ENCODE results near the gene CNOT8.
"Not testable (repeated sequence)": the region's sequence is repeated elsewhere in the genome, so short reads cannot be mapped to it uniquely, and the experiment has no call there.

Gene CNOT8

DNA sequence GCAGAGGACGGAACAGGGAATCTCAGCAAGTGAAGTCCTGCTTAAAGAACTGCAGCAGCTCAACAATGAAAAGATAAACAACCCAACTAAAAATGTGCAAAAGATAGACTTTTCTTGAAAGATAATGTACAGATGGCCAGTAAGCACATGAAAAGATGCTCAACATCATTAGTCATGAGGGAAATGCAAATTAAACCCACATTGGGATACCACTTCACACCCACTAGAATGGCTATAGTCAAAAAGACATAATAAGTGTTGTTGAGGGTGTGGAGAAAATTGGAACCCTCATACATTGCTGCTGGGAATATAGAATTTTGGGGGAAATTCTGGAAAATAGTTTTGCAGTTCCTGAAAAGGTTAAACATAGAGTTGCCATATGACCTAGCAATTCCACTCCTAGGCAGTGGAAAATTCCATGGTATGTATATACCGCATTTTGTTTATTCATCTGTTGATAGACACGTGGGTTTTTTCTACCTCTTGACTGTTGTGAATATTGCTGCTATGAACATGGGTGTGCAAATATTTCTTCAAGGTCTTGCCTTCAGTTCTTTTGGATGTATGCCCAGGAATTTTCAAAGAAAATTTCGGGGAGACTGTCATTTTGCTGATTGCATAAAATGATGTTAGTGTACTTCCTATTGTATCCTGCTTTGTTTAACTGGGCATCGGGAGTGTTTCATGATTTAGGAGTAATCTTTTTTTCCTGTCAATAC lies 7.2 kb downstream of the CNOT8 start:
- no peak for DNase-seq (ENCODE audit: low read depth)

DNA sequence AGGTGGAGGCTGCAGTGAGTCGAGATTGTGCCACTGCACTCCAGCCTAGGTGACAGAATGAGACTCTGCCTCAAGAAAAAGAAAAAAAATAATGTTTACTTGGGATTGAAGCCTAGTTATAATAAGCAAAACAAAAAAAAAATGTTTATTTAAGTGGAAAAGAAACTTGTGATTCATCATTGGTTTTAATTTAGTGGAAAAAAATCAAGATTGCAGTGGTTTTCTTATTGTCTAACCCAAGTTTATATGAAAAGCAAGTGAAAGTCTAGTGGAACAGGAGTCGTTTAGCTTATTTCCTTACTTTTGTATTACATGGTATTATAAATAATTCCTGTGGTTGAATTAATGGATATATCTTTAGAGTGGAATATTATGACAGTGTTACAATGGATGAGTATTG lies 8.4 kb downstream of the CNOT8 start:
- DNase-seq (ENCODE audit: low read depth): no peak

DNA sequence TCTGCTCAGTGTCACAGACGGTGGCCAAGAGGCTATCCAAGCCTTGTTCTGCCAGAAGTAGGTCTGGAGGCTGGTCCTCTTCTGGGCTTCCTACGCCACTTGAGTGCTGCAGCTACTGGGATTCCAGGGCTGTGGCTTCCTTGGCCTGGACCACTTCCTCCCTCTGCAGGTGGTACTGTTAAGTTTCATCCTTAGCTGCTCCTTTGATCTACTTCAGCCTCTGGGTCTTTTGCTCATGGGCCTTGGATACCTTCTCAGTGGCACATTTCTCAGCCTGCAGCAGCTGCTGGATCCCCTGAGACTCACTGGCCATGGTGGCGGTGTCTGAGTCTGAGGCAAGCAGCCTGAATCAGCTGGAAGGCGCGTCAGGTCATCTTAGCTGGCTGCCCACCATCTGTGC lies 10.3 kb downstream of the CNOT8 start:
- DNase-seq (ENCODE audit: low read depth): no peak

DNA sequence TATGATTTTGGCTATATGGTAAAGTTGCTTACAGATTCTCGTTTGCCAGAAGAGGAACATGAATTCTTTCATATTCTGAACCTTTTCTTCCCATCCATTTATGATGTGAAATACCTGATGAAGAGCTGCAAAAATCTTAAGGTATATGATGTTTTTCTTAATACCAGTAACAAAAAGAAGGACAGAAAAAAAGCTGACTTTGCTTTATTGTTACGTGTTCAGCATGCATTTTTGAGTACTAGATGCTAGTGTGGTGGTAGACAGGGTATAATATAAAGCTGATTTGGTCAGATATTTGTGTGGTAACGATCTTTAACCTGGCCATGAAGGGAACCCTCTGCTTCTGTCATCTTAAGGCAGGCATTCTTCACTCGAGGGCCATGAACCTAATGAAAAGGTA lies 13.3 kb downstream of the CNOT8 start:
- no peak for DNase-seq (ENCODE audit: low read depth)

DNA sequence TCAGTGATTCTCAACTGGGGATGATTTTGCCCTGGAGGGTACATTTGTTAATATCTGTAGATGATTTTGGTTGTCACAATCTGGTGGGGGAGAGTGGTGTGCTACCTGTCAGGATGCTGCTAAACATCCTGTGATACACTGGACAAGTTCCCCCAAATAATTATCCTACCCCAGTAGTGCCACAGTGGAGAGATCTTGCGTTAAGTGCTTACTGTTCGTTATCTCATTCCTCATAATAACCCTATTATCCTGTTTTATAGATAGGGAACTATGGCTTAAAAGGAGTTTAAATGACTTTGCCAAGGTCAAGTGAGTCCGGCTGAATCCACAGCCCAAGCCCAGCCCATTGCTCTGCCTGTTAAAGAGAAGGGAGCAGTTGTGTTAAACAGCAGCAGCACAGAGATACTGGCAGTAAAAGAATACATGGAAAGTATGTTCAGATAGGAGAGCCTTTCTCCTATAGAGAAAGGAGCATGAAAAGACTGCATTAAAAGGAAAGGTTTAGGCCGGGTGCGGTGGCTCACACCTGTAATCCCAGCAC lies 15.4 kb downstream of the CNOT8 start:
- DNase-seq (ENCODE audit: low read depth): no peak

DNA sequence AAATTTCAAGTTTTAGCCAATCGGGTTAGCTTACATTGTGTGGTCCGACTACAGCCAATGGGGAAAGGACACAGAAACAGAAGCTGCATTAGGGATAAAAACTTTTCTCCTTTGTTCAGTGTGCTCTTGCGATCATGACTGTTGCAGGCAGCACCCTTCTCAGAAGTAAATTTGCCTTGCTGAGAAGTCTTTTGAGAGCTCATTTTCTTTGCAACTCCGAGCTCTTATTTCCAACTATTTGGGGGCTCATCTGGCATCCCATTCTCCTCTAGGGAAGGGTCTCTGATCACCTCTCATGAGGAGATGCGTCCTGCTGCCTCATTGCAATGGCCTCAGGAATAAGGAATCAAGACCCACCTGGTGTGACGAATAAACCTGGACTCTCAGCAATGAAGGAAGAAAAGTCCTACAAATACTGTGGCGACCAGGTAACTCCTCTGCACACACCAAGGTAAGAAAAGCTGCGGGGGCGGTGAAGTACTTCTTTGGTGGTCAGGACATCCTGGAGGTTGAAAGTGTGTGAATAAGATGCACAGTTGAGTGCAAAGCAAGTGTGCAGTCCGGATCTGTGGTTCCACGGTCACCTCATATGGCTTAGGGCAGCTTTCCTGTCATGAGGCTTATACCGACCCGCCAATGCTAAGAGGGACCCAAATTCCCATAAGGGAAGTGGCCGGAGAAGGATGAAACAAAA lies 20.4 kb downstream of the CNOT8 start:
- DNase-seq (ENCODE audit: low read depth): no peak

DNA sequence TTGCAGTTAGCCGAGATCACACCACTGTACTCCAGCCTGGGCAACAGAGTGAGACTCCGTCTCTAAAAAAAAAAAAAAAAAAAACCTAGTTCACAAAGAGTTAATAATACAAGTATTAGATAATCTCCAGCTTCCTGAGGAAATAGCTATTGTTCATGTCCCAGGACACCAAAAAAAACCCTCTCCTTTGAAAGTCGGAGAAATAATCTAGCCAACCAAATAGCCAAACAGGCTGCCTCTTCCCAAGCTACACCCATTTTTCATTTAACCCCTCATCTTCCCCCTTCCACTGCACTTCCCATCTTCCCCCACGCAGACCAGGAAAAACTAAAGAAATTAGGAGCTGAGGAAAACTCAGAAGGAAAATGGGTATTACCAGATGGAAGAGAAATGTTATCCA lies 23.6 kb downstream of the CNOT8 start:
- DNase-seq (ENCODE audit: low read depth): no peak

DNA sequence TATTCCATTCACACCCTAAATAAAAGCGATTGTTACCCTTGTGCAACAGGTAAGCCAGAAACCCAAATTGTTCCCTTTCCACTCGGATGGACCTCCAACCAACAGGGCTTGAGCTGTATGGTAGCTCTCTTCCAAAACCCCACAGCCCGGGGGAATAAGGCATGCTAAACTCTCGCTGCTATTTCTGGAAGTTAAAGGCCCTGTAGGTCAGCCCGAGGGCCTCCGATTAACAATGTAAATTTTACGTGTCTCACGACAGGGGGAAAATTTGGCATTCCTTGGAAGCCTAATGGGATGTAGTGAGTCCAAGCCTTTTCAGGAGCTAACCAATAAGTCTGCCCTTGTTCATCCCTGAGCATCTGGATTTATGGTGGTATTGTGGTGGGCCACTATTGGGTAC lies 26.0 kb downstream of the CNOT8 start:
- DNase-seq (ENCODE audit: low read depth): no peak

DNA sequence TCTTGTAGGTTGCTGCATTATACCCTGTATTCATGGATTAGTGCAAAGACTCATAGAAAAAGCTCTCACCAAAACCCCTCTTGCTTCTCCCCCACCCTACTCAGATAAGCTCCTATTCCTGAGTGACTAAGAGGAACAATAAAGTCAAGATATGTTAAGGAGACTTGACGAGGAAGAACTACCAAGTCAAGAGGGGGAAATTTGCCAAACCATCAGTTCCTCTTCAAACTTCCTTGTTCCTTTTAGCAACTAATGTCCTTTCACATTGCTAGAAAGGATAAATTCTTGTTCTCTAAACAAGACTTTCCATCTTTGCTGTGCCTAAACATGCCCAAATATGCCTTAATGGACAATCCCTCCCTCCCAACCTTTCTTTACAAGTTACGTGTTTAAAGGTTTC lies 27.0 kb downstream of the CNOT8 start:
- DNase-seq (ENCODE audit: low read depth): no peak

DNA sequence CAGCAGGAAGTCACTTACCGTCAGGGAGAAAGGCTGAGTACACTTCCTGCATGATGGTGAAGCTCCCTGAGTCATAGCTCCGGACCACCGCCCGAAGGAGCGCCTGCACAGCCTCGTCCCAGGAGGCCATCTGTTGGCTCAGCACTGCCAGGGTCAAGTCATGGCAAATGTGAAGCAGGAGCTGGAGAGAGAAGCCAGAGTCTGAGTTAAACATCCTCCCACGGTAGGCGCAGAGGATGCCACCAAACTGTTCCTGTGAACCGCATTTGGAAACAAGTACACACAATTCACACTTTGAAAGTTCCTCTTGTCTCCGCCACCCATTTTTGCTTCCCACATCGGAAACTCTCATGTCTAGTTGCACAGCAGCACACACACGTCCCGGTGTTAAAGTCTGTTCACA lies 33.9 kb downstream of the CNOT8 start:
- no peak for DNase-seq (ENCODE audit: low read depth)

DNA sequence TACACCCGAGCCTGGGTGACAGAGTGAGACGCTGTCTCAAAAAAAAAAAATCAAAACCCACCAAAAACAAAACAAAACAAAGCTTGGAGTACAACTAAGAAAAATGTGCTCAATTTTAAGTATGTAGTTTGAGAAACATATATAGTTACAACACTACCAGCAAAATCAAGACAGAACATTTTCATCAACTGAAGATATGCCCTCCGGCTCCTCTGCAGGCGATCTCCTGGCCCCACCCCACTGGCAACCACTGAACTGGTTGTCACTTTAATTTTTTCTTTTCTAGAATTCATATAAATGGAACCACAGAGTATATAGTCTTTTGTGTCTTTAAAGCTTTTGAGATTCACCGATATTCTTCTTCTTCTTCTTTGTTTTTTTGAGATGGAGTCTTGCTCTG lies 35.0 kb downstream of the CNOT8 start:
- no peak for DNase-seq (ENCODE audit: low read depth)

DNA sequence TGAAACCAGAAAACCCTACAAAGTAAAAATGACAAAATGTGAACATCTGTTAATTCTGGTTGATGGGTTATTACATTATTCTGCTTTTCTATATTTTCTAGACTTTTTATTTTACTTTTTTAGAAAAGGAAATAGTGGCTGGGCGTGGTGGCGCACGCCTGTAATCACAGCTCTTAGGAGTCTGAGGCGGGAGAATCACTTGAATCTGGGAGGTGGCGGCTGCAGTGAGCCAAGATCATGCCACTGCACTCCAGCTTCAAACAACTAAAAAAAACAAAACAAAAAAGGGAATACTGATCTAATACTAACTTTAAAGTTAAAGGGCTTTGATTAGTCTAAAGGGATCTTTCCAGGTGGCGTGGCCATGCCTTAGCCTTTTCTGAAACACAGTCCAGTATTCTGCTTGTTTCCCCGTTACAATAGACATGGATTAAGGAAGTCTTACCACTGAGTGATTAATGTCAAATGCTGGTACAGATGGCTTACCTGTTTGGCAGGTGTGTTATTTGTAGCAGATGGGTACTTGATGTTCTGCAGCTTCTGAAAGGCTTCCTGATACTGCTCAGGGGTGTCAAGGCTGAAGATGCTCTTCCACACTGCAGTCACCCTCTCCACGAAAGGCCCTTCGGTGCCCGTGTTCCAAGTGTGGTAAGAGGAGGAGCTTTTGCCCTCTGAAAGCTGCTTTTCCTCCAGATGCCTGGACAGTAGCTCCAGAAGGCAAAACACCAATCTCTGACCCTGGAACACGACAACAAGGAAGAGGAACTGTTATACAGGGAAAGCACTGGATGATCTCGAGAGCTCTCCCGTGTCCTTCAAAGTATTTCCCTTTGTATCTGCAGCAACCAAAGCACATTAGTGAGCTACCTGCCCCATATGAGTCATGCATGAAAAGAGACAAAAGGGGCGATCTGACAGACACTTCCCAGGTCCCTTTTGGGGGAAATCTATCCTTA lies 37.5 kb downstream of the CNOT8 start:
- no peak for DNase-seq (ENCODE audit: low read depth)

DNA sequence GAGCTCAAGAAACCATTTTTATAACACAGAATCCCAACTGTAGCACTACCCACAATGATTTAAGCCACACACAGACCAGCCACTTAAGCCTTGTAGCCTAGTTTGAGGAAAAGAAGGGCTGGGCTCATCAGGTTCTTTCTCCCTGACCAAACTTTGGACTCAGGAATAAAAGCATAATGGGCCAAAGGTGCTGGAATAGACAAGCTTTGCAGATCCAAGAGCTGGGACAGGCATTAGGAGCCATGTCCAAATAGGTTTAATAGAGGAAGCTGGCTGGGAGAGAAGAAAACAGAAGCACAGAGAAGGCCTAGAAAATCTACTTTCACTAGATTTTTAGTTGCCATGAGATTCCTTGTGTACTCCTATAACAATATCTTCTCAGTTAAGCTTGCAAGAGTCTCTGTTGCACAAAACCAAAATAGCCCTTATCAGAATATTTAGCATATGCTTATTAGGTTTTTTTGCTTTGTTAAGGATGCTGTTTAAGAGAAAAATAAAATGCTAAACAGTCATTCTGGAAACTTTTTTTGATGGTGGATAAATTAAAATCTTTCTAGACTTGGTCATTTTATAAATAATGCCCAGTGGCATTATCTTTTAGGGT lies 38.2 kb downstream of the CNOT8 start:
- no peak for DNase-seq (ENCODE audit: low read depth)

DNA sequence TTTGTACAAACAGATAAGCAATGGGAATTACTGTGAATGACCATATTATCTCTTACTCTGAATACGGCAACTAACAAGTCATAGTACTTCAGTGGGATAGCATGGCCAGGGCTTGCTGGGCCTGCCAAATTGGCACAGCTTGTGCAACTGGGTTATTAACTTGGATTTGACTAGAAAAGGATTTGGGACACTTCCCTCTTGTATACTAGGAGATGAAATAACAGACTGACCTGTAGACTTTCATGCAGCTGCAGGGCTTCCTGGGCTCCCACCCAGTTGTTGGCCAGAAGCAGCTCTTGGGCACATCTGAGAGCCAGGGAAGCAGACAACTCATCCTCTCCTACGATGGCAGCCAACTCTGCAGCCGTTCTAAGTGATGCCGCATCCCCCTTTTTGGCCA lies 39.8 kb downstream of the CNOT8 start:
- DNase-seq (ENCODE audit: low read depth): no peak

DNA sequence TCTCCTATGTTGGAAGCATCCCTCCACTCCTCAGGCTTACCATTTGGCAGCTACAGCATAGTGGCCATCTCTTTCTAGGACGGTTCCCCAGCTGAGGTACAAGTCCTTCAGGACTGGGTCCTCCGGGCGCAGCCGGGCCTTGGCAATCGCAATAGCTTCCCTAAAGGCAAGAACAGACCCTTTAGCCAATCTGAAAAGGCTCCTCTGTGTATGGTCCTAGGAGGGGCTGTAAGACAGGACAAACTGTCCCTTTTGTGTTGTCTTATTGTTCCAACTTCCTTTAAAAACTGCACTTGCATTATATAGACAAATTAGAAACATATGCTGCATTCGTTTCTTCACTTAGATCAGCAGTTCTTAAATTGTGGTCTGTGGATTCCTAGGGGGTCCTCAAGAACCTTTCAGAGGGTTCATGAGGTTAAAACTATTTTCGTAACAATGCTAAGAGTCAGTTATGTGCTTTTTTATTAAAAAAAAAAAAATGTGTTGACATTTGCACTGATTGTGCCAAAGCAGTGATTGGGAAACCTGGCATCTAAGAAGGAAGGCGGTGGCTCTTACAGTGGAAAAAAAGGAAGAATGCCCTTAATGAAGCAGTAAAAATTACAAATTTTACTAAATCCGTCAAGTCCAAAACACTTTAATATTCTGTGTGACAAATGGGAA lies 40.9 kb downstream of the CNOT8 start:
- no peak for DNase-seq (ENCODE audit: low read depth)

DNA sequence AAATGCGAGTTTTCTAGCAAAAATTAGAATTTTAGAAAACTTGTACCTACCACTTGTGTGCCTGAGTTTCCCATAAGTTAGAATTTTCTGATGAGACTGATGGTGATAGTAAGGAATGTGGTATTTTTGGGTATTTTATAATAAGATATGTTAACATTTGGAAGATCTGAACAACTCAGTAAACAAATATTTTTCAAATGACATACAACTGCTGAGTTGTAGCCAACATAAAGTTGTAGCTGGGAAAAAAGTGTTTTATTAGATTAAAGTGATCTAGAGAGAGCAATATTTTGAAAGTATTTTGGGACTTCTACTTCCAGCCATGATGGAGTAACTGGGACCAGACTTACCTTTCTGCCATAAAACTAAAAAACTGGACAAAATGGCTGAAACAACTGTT lies 41.6 kb downstream of the CNOT8 start:
- DNase-seq (ENCODE audit: low read depth): no peak

DNA sequence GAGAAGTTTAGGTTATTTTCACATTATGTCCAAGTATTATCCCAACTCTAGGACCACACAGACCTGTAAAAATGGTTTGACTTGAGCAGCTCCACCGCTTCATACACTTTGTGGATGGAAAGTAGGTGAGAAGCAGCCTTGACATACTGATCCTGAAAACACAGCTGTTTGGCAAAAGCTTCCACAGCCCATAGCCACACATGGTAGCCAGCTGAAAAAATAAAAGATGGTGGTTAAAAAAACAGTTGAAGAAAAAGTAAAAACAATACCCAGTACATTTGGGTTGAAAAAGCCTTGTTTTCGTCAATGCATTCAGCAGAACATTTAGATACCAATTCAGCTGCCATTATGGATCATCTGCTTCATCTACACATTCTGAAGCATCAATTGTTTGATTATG lies 42.8 kb downstream of the CNOT8 start:
- DNase-seq (ENCODE audit: low read depth): no peak

DNA sequence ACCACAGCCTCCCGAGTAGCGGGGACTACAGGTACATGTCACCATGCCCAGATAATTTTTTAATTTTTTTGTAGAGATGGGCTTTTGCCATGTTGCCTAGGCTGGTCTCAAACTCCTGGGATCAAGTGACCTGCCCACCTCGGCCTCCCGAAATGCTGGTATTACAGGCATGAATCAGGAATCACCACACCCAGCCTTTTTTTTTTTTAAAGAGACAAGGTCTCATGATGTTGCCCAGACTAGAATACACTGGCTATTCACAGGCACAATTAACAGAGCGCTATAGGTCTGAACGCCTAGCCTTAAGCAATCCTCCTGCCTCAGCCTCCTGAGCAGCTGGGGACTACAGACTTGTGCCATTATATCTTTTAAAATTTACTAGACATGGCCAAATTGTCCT lies 43.5 kb downstream of the CNOT8 start:
- DNase-seq (ENCODE audit: low read depth): no peak

DNA sequence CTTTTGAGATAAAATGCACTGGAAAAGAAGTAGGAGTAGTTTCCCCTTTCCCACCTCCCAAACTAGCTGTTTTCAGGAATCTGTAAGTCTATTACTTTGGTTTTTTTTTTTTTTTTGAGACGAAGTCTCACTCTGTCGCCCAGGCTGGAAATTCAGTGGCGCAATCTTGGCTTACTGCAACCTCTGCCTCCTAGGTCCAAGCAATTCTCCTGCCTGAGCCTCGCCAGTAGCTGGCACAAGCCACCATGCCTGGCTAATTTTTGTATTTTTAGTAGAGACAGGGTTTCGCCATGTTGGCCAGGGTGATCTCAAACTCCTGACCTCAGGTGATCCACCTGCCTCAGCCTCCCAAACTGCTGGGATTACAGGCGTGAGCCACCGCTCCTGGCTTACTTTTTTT lies 47.2 kb downstream of the CNOT8 start:
- not testable (repeated sequence) for DNase-seq (ENCODE audit: low read depth)

DNA sequence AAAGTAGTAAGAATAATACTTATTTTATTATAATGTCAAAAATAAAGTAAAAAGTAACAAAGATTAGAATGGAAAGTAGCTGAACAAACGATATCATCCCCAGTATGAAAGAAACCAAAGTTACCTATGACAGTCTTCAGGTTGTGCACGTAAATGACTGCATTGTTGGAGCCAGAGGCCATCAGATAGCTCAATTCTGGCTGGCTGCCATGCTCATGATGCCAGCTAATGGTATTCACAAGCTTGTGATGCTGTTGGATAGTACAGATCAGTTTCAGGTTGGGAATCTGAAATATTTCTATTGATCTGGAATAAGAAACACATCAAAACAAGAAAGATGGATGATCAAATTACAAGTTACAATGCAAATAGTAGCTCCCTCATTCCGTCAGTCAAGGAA lies 58.4 kb downstream of the CNOT8 start:
- no peak for DNase-seq (ENCODE audit: low read depth)

DNA sequence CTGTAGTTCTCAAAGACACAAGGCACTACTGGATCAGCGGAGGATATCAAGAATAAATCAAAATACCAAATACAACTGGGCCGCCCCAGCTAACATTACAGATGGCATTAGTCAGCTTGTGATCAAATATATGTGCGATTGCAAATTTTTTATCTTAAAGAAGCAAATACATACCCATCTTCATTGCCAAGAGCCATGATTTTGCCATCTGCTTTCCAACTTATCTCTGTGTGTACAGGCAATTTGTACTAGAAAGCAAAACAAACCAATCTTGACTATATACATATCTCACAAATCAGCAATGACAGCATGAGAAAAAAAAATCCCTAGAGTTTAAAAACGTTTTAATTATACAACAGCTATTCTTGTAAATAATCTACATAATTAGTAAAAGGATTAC lies 59.3 kb downstream of the CNOT8 start:
- DNase-seq (ENCODE audit: low read depth): no peak
